ENCODE data around the gene EVL.
"Not testable (repeated sequence)": the region's sequence is repeated elsewhere in the genome, so short reads cannot be mapped to it uniquely, and the experiment has no call there.

EVL gene

GRCh38 chr14:100039903-100040302 lies 25.3 kb upstream of the EVL start:
- no peak for DNase-seq

DNA sequence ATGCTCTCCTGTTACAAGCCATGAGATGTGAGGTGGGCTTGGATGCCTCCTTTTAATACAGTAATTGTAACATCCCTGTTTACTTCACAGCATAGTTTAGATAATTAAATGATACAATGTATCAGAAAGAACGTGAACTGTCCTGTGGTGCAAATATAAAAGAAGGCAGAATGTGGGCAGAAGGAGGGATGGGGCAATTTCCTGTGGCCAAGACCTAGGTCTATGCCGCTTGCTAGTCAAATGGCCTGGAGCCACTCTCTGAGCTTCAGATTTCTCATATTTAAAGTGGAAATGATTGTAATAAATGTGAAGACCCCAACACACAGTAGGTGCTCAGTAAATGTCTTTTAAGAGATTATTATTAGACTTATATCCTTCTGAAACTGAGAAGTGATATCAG lies 24.0 kb upstream of the EVL start:
- DNase-seq, result no peak

- DNase-seq, result no peak
Observed at GRCh38 chr14:100042286-100042685, 22.9 kb upstream of the EVL start.

DNA sequence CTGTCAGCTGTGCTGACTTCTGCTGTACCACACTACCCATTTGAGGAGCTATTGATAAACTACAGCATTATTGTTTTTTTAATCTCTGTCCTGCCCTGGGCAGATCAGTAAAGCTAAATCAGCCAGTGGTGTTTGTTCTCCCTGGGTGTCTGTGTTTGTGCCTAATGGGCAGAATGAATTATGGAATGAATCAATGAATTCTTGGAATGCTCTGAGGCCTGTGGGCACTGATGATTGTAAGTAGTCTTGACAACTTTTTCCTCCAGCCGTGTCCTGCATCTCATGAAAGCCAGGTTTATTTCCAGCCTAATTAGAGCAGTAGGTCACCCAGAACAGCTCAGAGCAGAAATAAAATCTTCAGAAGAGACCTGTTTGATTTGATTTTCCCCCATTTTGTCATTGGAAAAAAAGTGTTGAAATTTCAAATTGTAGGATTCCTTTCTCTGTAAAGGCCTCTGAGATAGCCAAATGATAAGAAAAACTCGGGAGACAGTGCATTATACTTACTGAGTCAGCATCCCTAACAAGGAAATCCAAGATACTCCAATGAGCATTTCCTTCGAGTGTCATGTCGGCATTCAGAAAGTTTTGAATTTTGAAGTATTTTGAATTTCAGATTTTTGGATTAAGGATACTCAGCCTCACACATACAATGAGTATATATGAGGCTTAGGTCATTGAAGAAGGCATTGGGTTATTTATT lies 19.4 kb upstream of the EVL start:
- no peak for DNase-seq

DNA sequence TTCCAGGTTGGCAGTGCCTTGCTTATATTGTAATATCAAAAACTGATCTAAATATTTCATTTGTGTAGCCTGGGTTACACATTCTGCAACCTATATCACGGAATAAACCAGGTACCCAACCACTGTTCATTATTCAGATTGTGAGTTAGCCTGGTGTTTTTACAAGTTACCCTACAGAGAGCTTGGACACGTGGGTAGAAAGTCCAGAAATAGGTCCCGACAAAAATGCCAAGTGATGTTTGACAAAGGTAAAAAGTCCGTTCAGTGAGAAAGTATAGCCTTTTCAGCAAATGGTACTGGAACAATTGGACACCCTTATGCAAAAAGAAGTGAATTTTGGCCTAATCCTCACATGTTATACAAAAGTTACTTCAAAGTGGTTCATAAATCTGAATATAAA lies 17.6 kb upstream of the EVL start:
- no peak for DNase-seq

GRCh38 chr14:100048786-100049185 lies 16.4 kb upstream of the EVL start:
- no peak for DNase-seq

DNA sequence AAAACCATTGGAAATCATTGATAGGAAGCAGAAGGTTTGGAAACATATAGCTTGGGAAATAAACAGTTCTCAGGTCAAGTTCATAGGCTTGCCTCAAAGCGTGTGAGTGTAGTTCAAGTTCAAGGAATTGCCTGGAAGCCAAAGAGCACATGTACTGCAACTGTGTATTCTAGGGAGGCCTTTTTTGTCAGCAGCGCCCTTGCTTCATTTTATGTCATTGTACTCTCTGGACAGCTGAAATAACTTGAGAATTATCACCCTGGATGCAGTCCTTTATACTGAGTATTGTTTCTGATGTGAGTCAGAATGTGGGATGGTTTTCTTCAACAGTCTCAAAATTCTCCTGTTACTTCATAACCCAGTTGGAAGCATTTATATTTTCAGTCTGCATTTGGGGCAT lies 16.0 kb upstream of the EVL start:
- no peak for DNase-seq

GRCh38 chr14:100051103-100051502 lies 14.1 kb upstream of the EVL start:
- no peak for DNase-seq

- DNase-seq, result no peak
Observed at GRCh38 chr14:100051543-100051942, 13.7 kb upstream of the EVL start.

DNA sequence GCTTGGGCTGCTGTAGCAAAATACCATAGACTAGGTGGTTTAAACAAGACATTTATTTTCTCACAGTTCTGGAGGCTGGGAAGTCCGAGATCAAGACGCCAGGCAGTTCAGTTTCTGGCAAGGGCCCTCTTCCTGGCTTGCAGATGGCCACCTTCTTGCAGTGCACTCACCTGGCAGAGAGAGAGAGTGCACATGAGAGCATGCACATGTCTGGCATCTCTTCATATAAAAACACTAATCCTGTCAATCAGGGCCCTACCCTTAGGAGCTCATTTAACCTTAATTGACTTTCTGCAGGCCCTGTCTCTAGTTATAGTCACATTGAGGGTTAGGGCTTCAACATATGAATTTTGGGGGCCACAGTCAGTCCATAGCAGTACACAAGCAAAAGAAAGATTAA lies 12.4 kb upstream of the EVL start:
- DNase-seq, result no peak

- no peak for DNase-seq
Observed at GRCh38 chr14:100054316-100055075, 10.7 kb upstream of the EVL start.

GRCh38 chr14:100056431-100056830 lies 8.8 kb upstream of the EVL start:
- DNase-seq, result no peak

- DNase-seq, result no peak
Observed at GRCh38 chr14:100056964-100057795, 8.0 kb upstream of the EVL start.

DNA sequence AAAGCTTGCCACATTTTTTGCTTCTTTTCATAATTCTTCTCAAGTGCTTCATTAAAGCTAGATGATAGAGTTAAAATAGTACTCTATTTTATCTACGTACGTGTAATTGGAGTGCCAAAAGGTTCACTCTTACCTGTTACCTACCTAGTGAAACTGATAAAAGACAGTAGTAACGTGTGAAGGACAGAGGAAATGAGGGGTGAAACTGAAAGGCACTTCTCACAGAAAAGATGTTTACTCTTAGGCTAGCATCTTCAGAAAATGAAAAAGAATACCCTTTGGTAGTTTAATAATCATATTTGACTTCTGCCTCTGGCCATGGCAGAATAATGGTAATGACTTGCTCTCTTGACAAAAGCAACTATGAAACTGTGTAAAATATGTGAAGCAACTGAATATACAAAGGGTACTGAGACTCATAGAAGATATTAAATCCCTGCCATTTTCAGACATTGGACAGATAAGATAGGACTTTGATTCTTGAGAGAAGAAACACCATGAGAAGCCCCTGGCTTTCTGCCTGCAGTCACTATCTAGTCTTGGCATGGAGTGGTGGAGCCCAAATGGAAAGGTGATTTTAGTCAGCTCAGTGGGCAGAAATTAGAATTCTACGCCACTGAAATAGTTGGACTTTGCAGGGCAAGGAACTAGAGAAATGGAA lies 6.3 kb upstream of the EVL start:
- no peak for DNase-seq

DNA sequence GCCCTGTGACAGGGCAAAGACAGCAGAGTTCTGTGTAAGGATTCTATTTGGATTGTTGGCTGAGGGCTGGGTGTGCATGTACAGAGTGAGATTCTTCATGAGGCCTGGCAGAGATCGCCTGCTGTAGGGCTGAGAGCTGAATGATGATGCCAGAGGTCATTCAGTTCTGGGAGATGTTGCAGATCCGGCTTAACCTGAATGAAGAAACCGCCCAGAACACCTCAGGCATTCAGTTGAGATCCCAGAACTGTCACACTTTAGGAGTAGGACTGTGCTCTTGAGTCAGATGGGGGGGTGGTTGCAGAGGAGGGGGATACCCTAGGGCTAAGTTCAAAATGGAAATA lies 5.8 kb upstream of the EVL start:
- no peak for DNase-seq

- no peak for DNase-seq
Observed at GRCh38 chr14:100060760-100061159, 4.5 kb upstream of the EVL start.

DNA sequence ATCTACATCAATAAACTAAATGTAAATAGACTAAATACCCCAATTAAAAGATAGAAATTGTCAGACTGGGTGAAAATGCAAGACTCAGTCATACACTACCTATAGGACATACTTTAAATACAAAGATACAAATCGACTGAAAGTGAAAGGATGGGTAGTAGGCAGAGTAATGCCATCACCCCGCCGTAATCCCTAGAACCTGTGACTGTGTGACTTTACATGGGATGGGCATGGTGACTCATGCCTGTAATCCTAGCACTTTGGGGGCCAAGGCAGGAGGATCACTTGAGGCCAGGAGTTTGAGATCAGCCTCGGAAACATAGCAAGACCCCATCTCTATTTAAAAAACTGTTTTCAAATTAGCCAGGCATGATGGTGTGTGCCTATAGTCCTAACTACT lies 2.6 kb upstream of the EVL start:
- no peak for DNase-seq

- DNase-seq, result no peak
Observed at GRCh38 chr14:100063314-100063941, 1.8 kb upstream of the EVL start.

DNA sequence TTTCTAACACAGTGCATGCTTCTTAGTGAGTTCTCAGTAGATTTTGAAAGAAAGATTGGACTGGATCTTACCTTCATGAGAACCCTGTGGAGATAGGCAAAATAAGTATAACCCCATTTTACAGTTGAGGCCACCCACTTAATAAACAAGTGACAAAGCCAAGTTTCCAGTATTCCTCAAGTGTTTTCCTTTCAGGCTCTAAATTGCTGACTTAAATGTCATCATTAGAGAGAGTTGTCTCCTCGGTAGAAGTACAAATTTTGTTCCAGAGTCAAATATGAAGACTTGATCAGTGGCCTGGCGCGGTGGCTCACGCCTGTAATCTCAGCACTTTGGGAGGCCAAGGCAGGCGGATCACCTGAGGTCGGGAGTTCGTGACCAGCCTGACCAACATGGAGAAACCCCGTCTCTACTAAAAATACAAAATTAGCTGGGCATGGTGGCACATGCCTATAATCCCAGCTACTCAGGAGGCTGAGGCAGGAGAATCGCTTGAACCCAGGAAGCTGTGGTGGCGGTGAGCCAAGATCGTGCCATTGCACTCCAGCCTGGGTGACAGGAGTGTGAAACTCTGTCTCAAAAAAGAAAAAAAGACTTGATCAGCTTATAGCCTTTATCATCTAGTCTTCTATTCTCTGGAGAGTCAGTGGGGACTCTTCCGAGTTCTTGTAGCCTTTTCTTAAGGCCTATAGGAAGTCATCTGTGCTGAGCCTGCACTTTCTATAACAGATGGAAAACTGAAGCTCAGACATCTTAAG lies 708 bp upstream of the EVL start:
- not testable (repeated sequence) for DNase-seq

DNA sequence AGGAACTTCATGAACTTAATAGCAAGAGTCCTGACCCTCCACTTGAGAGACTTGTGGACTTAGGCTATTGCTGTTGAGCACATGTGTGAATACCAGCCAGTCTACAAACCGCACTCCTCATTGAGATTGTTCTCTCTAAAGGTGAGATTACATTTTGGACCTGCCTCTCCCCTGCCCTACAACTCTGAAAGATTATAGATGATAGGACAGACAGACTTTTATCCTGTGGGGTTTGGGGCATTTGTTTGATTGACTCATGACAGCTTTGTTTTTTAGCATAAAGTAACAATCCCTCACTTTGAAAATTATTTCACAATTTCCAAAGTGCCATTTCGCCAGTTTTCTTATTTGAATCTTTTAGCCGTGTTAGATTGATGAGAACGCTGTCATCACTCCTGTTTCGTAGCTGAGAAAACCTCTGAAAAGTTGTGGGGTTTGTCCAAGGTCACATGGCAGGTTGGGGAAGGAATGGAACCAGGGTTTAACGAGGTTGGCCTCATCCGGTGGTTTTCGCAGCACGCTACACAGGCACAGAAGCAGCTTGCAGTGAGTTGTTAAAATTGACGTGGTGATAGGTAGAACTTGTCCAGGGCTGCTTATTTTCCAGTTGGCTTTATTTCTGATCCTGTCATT lies 836 bp downstream of the EVL start:
- DNase-seq, result no peak

- no peak for DNase-seq
Observed at GRCh38 chr14:100066962-100067361, 1.7 kb downstream of the EVL start.

GRCh38 chr14:100067481-100067880 lies 2.3 kb downstream of the EVL start:
- DNase-seq, result no peak
